ENCODE data around the gene FLII. TPM values are rescaled to one million over a fixed set of nuclear protein-coding genes. Genes with fewer than 3 reads are reported as not detected.

The FLII gene
- total RNA-seq, 1 experiment from 2014 or later, result 264 TPM

DNA sequence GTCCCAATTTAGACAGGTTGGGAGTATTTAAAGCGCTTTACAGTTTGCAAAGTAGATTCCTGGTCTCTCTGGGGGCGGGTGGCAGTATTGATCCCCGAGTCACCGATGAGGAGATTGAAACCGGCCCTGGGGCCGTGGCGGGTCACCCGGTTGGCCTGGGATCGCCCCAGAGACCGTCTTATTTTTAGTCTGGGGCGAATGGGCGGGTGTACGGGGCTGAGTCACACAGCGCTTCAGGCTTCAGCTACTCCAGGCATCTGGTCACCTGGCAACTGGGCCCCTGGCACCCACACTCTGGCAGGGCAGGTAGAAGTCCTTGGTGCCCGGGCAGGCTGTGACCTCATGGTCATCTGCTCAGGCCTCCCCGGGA, 2.6 kb upstream of the FLII start:
- TF ChIP-seq POLR2A (IDR thresholded peaks at IDR 0.05; ENCODE audit: borderline replicate concordance, extremely low read depth, insufficient read depth, insufficient read length) (no peak), ZFX (IDR thresholded peaks at IDR 0.05) (peak; percentile 36)
- intact Hi-C loops (cut with micrococcal nuclease), result loop anchor here (2.0 to 5.0 kb wide), 2 partner anchors 36 to 51 kb away; partner anchors contain the start of genes LLGL1 and TOP3A
- POLR2A ChIA-PET, result interaction anchor here (0.6 kb wide), 1 partner anchor 46 kb away, joined by 3 read pairs; no protein-coding TSS in a partner anchor
- no peaks in the 10 kb centered on the region for H3K9me2 ChIP-seq (ENCODE audit: insufficient read depth)
- H3K36me3 ChIP-seq (ENCODE audit: control insufficient read depth in 1 of 2, insufficient read depth in 2 of 2, low read length in 2 of 2), result peaks cover 5 to 8% of the 10 kb centered on the region in 2 experiments; a peak in 3 of 4 replicates
- no TSS peak for BruUV-seq (replicated peaks)
- peak overlapping the region; percentile 55 to 86 for H3K4me3 ChIP-seq (replicated peaks in 1 of 2; ENCODE audit: low read depth in 1 of 2, low read length in 2 of 2)
- peak overlapping the region; percentile 99 for H3K4me2 ChIP-seq (ENCODE audit: low read length)
- peak overlapping the region; percentile 86 for H3K9ac ChIP-seq (ENCODE audit: low read length)
- H3K27ac ChIP-seq (ENCODE audit: low read depth, low read length), result peak overlapping the region; percentile 94
- H2AFZ ChIP-seq (ENCODE audit: low read depth, low read length, poor library complexity, severe bottlenecking), result no peak overlapping the region
- H3K4me1 ChIP-seq (ENCODE audit: control insufficient read depth in 1 of 2, insufficient read depth in 2 of 2, low read length in 2 of 2), result peaks cover 33 to 43% of the 10 kb centered on the region in 2 experiments
- RAD21 ChIA-PET (ENCODE audit: low non-redundant PET in 1 of 2, low total read pairs in 2 of 2, uncharacterized antibody in 2 of 2, unreplicated experiment in 2 of 2), result no interaction called here
- CTCF ChIA-PET, result no interaction called here
- DNase-seq (ENCODE audit: low read depth, low spot score) (no peak), ATAC-seq (no peak; the same call in 1 of the 2 replicates)
- no peaks in the 10 kb centered on the region for H3K27me3 ChIP-seq (ENCODE audit: insufficient read depth, low read length)
- H3K9me3 ChIP-seq (ENCODE audit: control insufficient read depth in 1 of 2, insufficient read depth in 1 of 2, low read depth in 1 of 2, low read length in 2 of 2), result no peaks in the 10 kb centered on the region
- no peaks in the 10 kb centered on the region for H4K20me1 ChIP-seq (ENCODE audit: insufficient read depth)
- peaks cover 40% of the 10 kb centered on the region for H3K79me2 ChIP-seq (ENCODE audit: insufficient read depth, low read length)

DNA sequence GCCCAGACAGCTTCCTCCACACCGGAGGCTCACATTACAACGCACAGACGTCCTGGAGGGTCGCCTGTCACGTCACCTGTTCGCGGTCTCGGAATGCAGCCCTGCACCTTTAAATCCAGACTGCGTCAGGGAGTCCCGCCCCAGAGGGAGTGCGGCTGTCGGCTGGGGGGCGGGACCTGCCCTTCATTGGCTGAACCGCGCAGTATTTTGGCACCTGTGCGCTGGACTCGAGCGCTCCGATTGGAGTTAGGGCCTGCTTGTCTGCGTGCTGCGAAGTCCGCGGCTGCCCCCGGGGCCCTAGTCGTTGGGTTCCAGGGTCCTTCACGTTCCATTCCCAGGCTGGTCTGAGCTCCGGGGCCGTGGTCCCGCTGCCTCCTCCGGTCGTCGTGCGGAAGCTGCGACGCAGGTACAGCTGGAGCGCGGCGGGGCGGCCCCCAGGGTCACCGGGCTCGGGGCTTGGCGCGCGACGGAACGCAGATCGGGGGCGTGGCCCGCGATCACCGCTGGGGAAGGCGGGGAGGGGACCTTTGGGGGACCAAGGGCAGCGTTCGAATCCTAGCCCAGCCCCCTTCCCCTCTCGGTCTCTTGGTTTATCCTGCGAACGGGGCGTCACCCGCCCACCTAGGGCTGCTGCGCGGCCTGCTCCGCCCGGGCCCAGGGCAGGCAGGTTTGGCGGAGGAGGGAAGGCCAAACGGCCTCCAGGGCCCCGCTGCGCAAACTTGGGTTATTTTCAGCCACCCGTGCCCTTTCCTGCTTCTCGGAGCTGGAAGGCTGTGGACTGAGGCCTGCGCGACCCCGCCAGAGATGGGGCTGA, 2.0 kb upstream of the FLII start, which contains the start of gene MIEF2:
Gene MIEF2, plus strand, starts transcription at position 331 of the 814 bp plus-strand sequence. CDS start 2,059 bp downstream, outside the sequence.
- peak; percentile 58 for TF ChIP-seq POLR2AphosphoS5 (IDR thresholded peaks at IDR 0.05; ENCODE audit: low read depth, low read length)
- TF ChIP-seq SRF (IDR thresholded peaks at IDR 0.05; ENCODE audit: low read depth), result no peak
- peak; percentile 77 for TF ChIP-seq ZFX (IDR thresholded peaks at IDR 0.05)
- TF ChIP-seq CEBPB (IDR thresholded peaks at IDR 0.05; ENCODE audit: low read depth), result no peak
- TF ChIP-seq, protein P1, sequence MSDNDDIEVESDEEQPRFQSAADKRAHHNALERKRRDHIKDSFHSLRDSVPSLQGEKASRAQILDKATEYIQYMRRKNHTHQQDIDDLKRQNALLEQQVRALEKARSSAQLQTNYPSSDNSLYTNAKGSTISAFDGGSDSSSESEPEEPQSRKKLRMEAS (IDR thresholded peaks at IDR 0.05), result peak; percentile 85
- peak; percentile 9 for TF ChIP-seq POLR2A (IDR thresholded peaks at IDR 0.05; ENCODE audit: borderline replicate concordance, extremely low read depth, insufficient read depth, insufficient read length)
- peak; percentile 97 for TF ChIP-seq SP1 (IDR thresholded peaks at IDR 0.05; ENCODE audit: low read depth)
- ATAC-seq (peak; percentile 83), DNase-seq (ENCODE audit: low read depth, low spot score) (peak; percentile 90)
- intact Hi-C loops (cut with micrococcal nuclease), result loop anchor here (2.0 to 5.0 kb wide), 2 partner anchors 36 to 52 kb away; partner anchors contain the start of genes LLGL1 and TOP3A
- H2AFZ ChIP-seq (ENCODE audit: low read depth, low read length, poor library complexity, severe bottlenecking), result no peak within 1 kb of the TSS
- no peaks in the 10 kb centered on the region for H3K9me3 ChIP-seq (ENCODE audit: control insufficient read depth in 1 of 2, insufficient read depth in 1 of 2, low read depth in 1 of 2, low read length in 2 of 2)
- RAD21 ChIA-PET (ENCODE audit: low non-redundant PET in 1 of 2, low total read pairs in 2 of 2, uncharacterized antibody in 2 of 2, unreplicated experiment in 2 of 2), result interaction anchor here in 1 of 2 experiments (0.5 kb wide), 1 partner anchor 100 kb away, joined by 4 read pairs; no protein-coding TSS in a partner anchor
- CTCF ChIA-PET, result no interaction called here
- H3K79me2 ChIP-seq (ENCODE audit: insufficient read depth, low read length), result peaks cover 46% of the 10 kb centered on the region
- H3K36me3 ChIP-seq (ENCODE audit: control insufficient read depth in 1 of 2, insufficient read depth in 2 of 2, low read length in 2 of 2), result peaks cover 9 to 14% of the 10 kb centered on the region in 2 experiments; a peak in 3 of 4 replicates
- H3K4me1 ChIP-seq (ENCODE audit: control insufficient read depth in 1 of 2, insufficient read depth in 2 of 2, low read length in 2 of 2), result peaks cover 33 to 43% of the 10 kb centered on the region in 2 experiments
- peak within 1 kb of the TSS; percentile 55 to 86 for H3K4me3 ChIP-seq (replicated peaks in 1 of 2; ENCODE audit: low read depth in 1 of 2, low read length in 2 of 2)
- no peaks in the 10 kb centered on the region for H4K20me1 ChIP-seq (ENCODE audit: insufficient read depth)
- POLR2A ChIA-PET, result interaction anchor here (0.6 to 1.8 kb wide), 2 partner anchors 10 to 47 kb away, joined by 3 to 5 read pairs; no protein-coding TSS in a partner anchor
- H3K27me3 ChIP-seq (ENCODE audit: insufficient read depth, low read length), result no peaks in the 10 kb centered on the region
- peak within 1 kb of the TSS; percentile 94 for H3K27ac ChIP-seq (ENCODE audit: low read depth, low read length)
- peak within 1 kb of the TSS; percentile 99 for H3K4me2 ChIP-seq (ENCODE audit: low read length)
- no peaks in the 10 kb centered on the region for H3K9me2 ChIP-seq (ENCODE audit: insufficient read depth)
- H3K9ac ChIP-seq (ENCODE audit: low read length), result peak within 1 kb of the TSS; percentile 86
- TSS peak; percentile 51 for BruUV-seq (replicated peaks)

Measured in HCT116 (cell line).